GM12872 (cell line): ENCODE results near the gene ELF5.

Source experiments
- CTCF ChIP-seq: IDR thresholded peaks from 3 replicates; pipeline ENCODE4 v1.5.1; 2011; ENCODE audit warnings: low read depth, mild to moderate bottlenecking, low read length, moderate library complexity; ENCODE audit not compliant: insufficient read depth

ELF5 gene

GRCh38 chr11:34461215-34461614 is 52.4 kb downstream of the ELF5 start:
- no peak for TF ChIP-seq CTCF

- TF ChIP-seq CTCF = no peak
Observed at GRCh38 chr11:34460278-34460677, 53.3 kb downstream of the ELF5 start.

GRCh38 chr11:34459507-34460162 is 54.0 kb downstream of the ELF5 start:
- no peak for TF ChIP-seq CTCF

GRCh38 chr11:34458525-34458924 is 55.1 kb downstream of the ELF5 start:
- TF ChIP-seq CTCF = no peak

GRCh38 chr11:34457607-34458006 is 56.0 kb downstream of the ELF5 start:
- TF ChIP-seq CTCF = no peak

GRCh38 chr11:34454308-34455032 is 59.1 kb downstream of the ELF5 start:
- TF ChIP-seq CTCF = no peak

GRCh38 chr11:34451053-34451452 is 62.5 kb downstream of the ELF5 start:
- no peak for TF ChIP-seq CTCF
